Spleen (tissue), 11 donors: ENCODE data around the gene DYRK4. TPM values are rescaled to one million over a fixed set of nuclear protein-coding genes. Genes with fewer than 3 reads are reported as not detected.

Source experiments
- DNase-seq: peaks from one replicate; pipeline ENCODE4 v3.0.0-alpha.2; 2020
- H3K27ac ChIP-seq, 8 donors: fragments of 200-600 bp; sonication (generic) in 7 of 8; 1 replicate in 4 of 8; 2 replicates in 4 of 8; pipeline versions ENCODE4 v1.5.0 to v1.8.0; 2016 to 2021; ENCODE audit warnings: inconsistent platforms in 4 of 8, mild to moderate bottlenecking in 4 of 8, moderate library complexity in 1 of 8
- H3K27me3 ChIP-seq, 7 donors: fragments of 200-600 bp; sonication (generic) in 6 of 7; replicated peaks in 1 of 7; 1 replicate in 4 of 7; 2 replicates in 3 of 7; pipeline versions ENCODE4 v1.5.0 to v1.8.0; 2016 to 2021; ENCODE audit warnings: inconsistent platforms in 3 of 7, mild to moderate bottlenecking in 1 of 7
- H3K36me3 ChIP-seq, 6 donors: fragments of 200-600 bp; sonication (generic) in 5 of 6; 1 replicate in 4 of 6; 2 replicates in 2 of 6; pipeline versions ENCODE4 v1.5.0 to v1.8.0; 2016 to 2021; ENCODE audit warnings: inconsistent platforms in 2 of 6
- H3K4me1 ChIP-seq, 6 donors: fragments of 200-600 bp; sonication (generic) in 5 of 6; 1 replicate in 3 of 6; 2 replicates in 3 of 6; pipeline versions ENCODE4 v1.5.0 to v1.8.0; 2016 to 2021; ENCODE audit warnings: inconsistent platforms in 3 of 6
- H3K4me3 ChIP-seq, 8 donors: fragments of 200-600 bp; sonication (generic) in 7 of 8; 1 replicate in 4 of 8; 2 replicates in 4 of 8; pipeline versions ENCODE4 v1.5.0 to v1.8.0; 2016 to 2021; ENCODE audit warnings: inconsistent platforms in 4 of 8, mild to moderate bottlenecking in 4 of 8, moderate library complexity in 2 of 8
- H3K9me3 ChIP-seq, 8 donors: fragments of 200-600 bp; sonication (generic) in 7 of 8; 1 replicate in 4 of 8; 2 replicates in 4 of 8; pipeline versions ENCODE4 v1.5.0 to v1.8.0; 2016 to 2021; ENCODE audit warnings: inconsistent platforms in 4 of 8
- POLR2A ChIP-seq, 3 donors: fragments of 450-650 bp; IDR thresholded peaks; one replicate each; pipeline ENCODE4 v1.5.1; 2017; ENCODE audit warnings: antibody characterized with exemption in 3 of 3, mild to moderate bottlenecking in 1 of 3
- POLR2AphosphoS5 ChIP-seq, 3 donors: sonication (generic); formaldehyde crosslinking; IDR thresholded peaks; one replicate each; pipeline ENCODE4 v1.5.1; 2017; ENCODE audit warnings: antibody characterized with exemption in 3 of 3
- WGBS, 5 donors: extraction: QIAGEN DNeasy Blood & Tissue Kit in 3 of 5; methylation state at CpG; one replicate each; pipeline versions ENCODE4 v1.1.5 to v1.1.7; 2013 to 2018; 5-methylcytosine and 5-hydroxymethylcytosine counted together
- intact Hi-C: fragments of 100-400 bp; cut with DNase I; formaldehyde crosslinking; loops from one replicate; pipeline ENCODE4 v1.15.0; 2023; ENCODE audit warnings: low total_unique reads
- polyA plus RNA-seq, 3 donors: library from polyadenylated mRNA; stranded (reverse); fragments of 200-250 nt; gene quantifications; one replicate each; pipeline ENCODE4 v1.2.1, GENCODE V29; 2013
- total RNA-seq, 7 donors: library from RNA; depleted of rRNA in 3 of 7; stranded (reverse); fragments of >200 nt in 3 of 7; fragmentation: NEBNext Ultra II Directional in 4 of 7; extraction: Animal tissue kit (Norgen Biotek cat#: 25700) in 4 of 7; gene quantifications; one replicate each; pipeline versions ENCODE4 v1.1.0 to v1.2.1, GENCODE V29; 2016 to 2021
- TF ChIP-seq, protein P1 (sequence below), 11 experiments: fragments of 200-600 bp in 7 of 11; fragments of 450-650 bp in 4 of 11; sonication (generic) in 4 of 11; IDR thresholded peaks in 8 of 11; conservative IDR thresholded peaks in 3 of 11; 1 replicate in 7 of 11; 2 replicates in 4 of 11; pipeline versions ENCODE4 v1.4.0 to v1.8.0; 2016 to 2021; ENCODE audit warnings: antibody characterized with exemption in 11 of 11, inconsistent platforms in 4 of 11, mild to moderate bottlenecking in 1 of 11
- donor health status: healthy with polysubstance abuse.
- donor health status: DM: no; HTN: no; CAD: no; lungs with moderate emphysema.
- donor health status: DM: no; HTN: no; CAD: no.
- donor health status: Bipolar disorder and iron deficiency.
- donor health status: healthy.
- donor health status: DM: no; HTN: no; CAD: no.
- donor health status: DM: yes; HTN: yes; CAD: no.

Gene DYRK4
- total and polyA plus RNA-seq, 10 donors: 32.4 to 69.6 (median 42.2) TPM

- peaks cover 0 to 44% (median 0%) of the 10 kb centered on the region in 6 donors for H3K36me3 ChIP-seq
- H3K4me3 ChIP-seq: no peak overlapping the region
- no peaks in the 10 kb centered on the region for H3K9me3 ChIP-seq
- no peaks in the 10 kb centered on the region for H3K27me3 ChIP-seq
- no peak for DNase-seq
- WGBS, 5 donors: 75 to 91% (median 85%) methylated on average over 2 of the region's 2 CpGs
- intact Hi-C loops: no loop called here
- H3K27ac ChIP-seq: no peak overlapping the region
- H3K4me1 ChIP-seq: no peaks in the 10 kb centered on the region
- TF ChIP-seq POLR2AphosphoS5 (IDR thresholded peaks at IDR 0.05): no peak
- no peak for TF ChIP-seq POLR2A (IDR thresholded peaks at IDR 0.05)
- TF ChIP-seq, protein P1, sequence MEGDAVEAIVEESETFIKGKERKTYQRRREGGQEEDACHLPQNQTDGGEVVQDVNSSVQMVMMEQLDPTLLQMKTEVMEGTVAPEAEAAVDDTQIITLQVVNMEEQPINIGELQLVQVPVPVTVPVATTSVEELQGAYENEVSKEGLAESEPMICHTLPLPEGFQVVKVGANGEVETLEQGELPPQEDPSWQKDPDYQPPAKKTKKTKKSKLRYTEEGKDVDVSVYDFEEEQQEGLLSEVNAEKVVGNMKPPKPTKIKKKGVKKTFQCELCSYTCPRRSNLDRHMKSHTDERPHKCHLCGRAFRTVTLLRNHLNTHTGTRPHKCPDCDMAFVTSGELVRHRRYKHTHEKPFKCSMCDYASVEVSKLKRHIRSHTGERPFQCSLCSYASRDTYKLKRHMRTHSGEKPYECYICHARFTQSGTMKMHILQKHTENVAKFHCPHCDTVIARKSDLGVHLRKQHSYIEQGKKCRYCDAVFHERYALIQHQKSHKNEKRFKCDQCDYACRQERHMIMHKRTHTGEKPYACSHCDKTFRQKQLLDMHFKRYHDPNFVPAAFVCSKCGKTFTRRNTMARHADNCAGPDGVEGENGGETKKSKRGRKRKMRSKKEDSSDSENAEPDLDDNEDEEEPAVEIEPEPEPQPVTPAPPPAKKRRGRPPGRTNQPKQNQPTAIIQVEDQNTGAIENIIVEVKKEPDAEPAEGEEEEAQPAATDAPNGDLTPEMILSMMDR (IDR thresholded peaks at IDR 0.05 in 8 of 11, conservative IDR thresholded peaks at IDR 0.05 in 3 of 11): no peak
These were observed 6.2 kb upstream of the DYRK4 start for GRCh38 chr12:4555804-4556203.

DNA sequence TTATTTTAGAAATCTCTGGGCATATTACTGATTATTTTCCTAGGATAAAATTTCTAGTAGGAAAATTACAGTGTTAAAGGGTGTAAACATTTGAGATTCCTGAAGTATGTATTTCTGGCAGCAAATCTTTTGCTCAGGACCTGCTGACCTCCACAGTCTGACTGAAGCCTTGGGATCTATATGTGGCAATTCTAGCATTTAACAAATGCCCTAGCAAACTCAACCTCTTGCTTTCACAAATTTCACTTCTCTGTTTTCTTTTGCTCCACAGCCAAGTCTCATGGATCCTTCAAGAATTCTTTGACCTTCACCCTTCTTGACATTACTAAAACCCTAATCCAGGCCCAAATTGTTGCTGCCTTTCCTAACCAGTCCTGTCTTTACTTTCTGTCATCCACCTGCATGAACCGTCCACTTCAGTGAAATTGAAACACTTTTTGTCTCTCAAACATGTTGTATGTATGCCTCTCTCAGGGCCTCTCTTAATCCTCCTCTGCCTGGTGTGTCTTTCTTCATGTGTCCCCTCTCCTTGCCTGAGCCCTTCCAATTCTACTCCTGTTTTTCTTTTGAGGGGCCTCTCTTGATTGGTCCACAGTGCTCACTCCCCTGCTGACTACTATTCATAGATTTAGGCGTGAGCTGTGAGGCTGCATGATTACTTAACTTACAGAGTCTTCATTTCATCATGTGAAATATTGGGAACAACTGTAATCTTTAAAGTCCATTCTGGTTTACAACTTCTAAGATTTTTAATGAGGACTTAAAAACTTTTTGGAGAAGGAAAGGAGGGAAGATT lies 5.1 kb upstream of the DYRK4 start:
- no peak for DNase-seq
- Histone ChIP-seq H3K27me3 (no peaks in the 10 kb centered on the region), H3K9me3 (no peaks in the 10 kb centered on the region), H3K4me3 (no peak overlapping the region), H3K4me1 (peaks cover 0 to 4% (median 3%) of the 10 kb centered on the region in 6 donors), H3K27ac (peak overlapping the region in 1 of 8 donors; percentile 29), H3K36me3 (peaks cover 0 to 38% (median 0%) of the 10 kb centered on the region in 6 donors)
- TF ChIP-seq, protein P1 (IDR thresholded peaks at IDR 0.05 in 8 of 11, conservative IDR thresholded peaks at IDR 0.05 in 3 of 11): no peak
- TF ChIP-seq POLR2AphosphoS5 (IDR thresholded peaks at IDR 0.05) (no peak), POLR2A (IDR thresholded peaks at IDR 0.05) (no peak)
- WGBS, 5 donors: 86 to 94% (median 87%) methylated on average over 2 of the region's 2 CpGs
- intact Hi-C loops: no loop called here

- Histone ChIP-seq H3K9me3 (no peaks in the 10 kb centered on the region), H3K4me1 (peaks cover 0 to 10% (median 10%) of the 10 kb centered on the region in 6 donors), H3K27me3 (peaks cover 0 to 2% (median 0%) of the 10 kb centered on the region in 7 donors), H3K36me3 (peaks cover 0 to 35% (median 0%) of the 10 kb centered on the region in 6 donors), H3K4me3 (no peak overlapping the region), H3K27ac (no peak overlapping the region)
- WGBS, 5 donors: 88 to 94% (median 92%) methylated on average over 5 of the region's 5 CpGs
- TF ChIP-seq POLR2A (IDR thresholded peaks at IDR 0.05) (no peak), POLR2AphosphoS5 (IDR thresholded peaks at IDR 0.05) (no peak)
- TF ChIP-seq, protein P1 (IDR thresholded peaks at IDR 0.05 in 8 of 11, conservative IDR thresholded peaks at IDR 0.05 in 3 of 11): no peak
- intact Hi-C loops: no loop called here
- no peak for DNase-seq
These were observed 4.4 kb upstream of the DYRK4 start for GRCh38 chr12:4557586-4557985.

- WGBS, 5 donors: 91 to 96% (median 94%) methylated on average over 2 of the region's 2 CpGs
- TF ChIP-seq POLR2AphosphoS5 (IDR thresholded peaks at IDR 0.05) (no peak), POLR2A (IDR thresholded peaks at IDR 0.05) (no peak)
- TF ChIP-seq, protein P1 (IDR thresholded peaks at IDR 0.05 in 8 of 11, conservative IDR thresholded peaks at IDR 0.05 in 3 of 11): no peak
These were observed 3.8 kb upstream of the DYRK4 start for GRCh38 chr12:4558171-4558570.

More at GRCh38 chr12:4558171-4558570, 3.8 kb upstream of the DYRK4 start:
- H3K4me1 ChIP-seq: peaks cover 0 to 16% (median 11%) of the 10 kb centered on the region in 6 donors
- intact Hi-C loops: no loop called here
- no peak overlapping the region for H3K27ac ChIP-seq
- H3K9me3 ChIP-seq: no peaks in the 10 kb centered on the region
- DNase-seq: no peak
- peaks cover 0 to 5% (median 0%) of the 10 kb centered on the region in 7 donors for H3K27me3 ChIP-seq
- H3K4me3 ChIP-seq: no peak overlapping the region
- peaks cover 0 to 29% (median 0%) of the 10 kb centered on the region in 6 donors for H3K36me3 ChIP-seq
